ENCODE results near the gene CAPN14. TPM values are rescaled to one million over a fixed set of nuclear protein-coding genes. Genes with fewer than 3 reads are reported as not detected.

Gene CAPN14
- total and polyA plus RNA-seq, 2 of the 4 experiments (the other 2 are of a cell fraction) = under 0.01 to 0.09 TPM

DNA sequence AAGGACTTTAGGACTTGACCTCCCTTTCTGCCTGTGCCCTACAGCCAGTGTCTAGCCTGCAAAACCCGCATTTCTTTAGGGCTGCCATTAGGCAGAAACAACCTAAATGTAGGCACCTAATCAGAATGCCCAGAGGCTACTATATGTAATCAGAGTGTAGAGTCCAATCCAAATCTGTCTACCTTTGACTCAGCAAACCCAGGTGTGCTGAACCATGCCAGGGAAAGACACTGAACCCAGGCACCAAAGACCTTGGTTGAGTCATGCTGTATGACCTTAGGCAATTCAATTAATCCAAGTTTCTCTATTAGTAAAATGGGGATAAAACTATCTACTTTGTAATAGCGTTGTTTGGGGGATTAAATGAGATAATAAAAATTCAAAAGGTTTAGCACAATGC lies 20.7 kb downstream of the CAPN14 start:
- POLR2A ChIA-PET (ENCODE audit: unreplicated experiment) = no interaction called here
- H4K91ac ChIP-seq (ENCODE audit: insufficient read depth, low read depth, low read length) = no peak overlapping the region
- H3K18ac ChIP-seq (ENCODE audit: low read depth, low read length) = no peak overlapping the region
- dilution Hi-C loops (cut with HindIII; ENCODE audit: low sequenced_read_pairs, unreplicated experiment) (no loop called here), intact Hi-C loops (cut with micrococcal nuclease) (no loop called here), in situ Hi-C loops (cut with MboI; ENCODE audit: low sequenced_read_pairs) (no loop called here)
- peaks cover 10% of the 10 kb centered on the region for H3K27me3 ChIP-seq (ENCODE audit: control insufficient read depth, insufficient read depth, low read length)
- H3K79me1 ChIP-seq (ENCODE audit: low read depth in 1 of 2, low read length in 2 of 2) = no peaks in the 10 kb centered on the region
- ATAC-seq (ENCODE audit: low read depth) (no peak), DNase-seq (no peak)
- no peak for TF ChIP-seq CHD1 (IDR thresholded peaks at IDR 0.05; ENCODE audit: low read depth, low read length)
- TF ChIP-seq RCOR1 (IDR thresholded peaks at IDR 0.05; ENCODE audit: insufficient replicate concordance, low read length) = no peak
- no peak for TF ChIP-seq RAD21 (IDR thresholded peaks at IDR 0.05; ENCODE audit: low read length)
- TF ChIP-seq POLR2A (IDR thresholded peaks at IDR 0.05; ENCODE audit: low read depth, low read length) = no peak
- no peak for TF ChIP-seq FOS (IDR thresholded peaks at IDR 0.05; ENCODE audit: low read depth, low read length)
- no peak for TF ChIP-seq CEBPB (IDR thresholded peaks at IDR 0.05; ENCODE audit: low read depth, low read length)
- TF ChIP-seq RFX5 (IDR thresholded peaks at IDR 0.05; ENCODE audit: low read depth, low read length) = no peak
- TF ChIP-seq MXI1 (IDR thresholded peaks at IDR 0.05; ENCODE audit: borderline replicate concordance, low read depth, low read length) = no peak
- no peak for TF ChIP-seq NFE2L2 (IDR thresholded peaks at IDR 0.05; ENCODE audit: low read depth, low read length)
- TF ChIP-seq, protein P1, sequence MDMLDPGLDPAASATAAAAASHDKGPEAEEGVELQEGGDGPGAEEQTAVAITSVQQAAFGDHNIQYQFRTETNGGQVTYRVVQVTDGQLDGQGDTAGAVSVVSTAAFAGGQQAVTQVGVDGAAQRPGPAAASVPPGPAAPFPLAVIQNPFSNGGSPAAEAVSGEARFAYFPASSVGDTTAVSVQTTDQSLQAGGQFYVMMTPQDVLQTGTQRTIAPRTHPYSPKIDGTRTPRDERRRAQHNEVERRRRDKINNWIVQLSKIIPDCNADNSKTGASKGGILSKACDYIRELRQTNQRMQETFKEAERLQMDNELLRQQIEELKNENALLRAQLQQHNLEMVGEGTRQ (IDR thresholded peaks at IDR 0.05; ENCODE audit: low read depth, low read length) = no peak
- no peak for TF ChIP-seq SMC3 (IDR thresholded peaks at IDR 0.05; ENCODE audit: low read depth, low read length)
- TF ChIP-seq MAZ (IDR thresholded peaks at IDR 0.05; ENCODE audit: borderline replicate concordance, low read depth, low read length) = no peak
- TF ChIP-seq, protein P2, sequence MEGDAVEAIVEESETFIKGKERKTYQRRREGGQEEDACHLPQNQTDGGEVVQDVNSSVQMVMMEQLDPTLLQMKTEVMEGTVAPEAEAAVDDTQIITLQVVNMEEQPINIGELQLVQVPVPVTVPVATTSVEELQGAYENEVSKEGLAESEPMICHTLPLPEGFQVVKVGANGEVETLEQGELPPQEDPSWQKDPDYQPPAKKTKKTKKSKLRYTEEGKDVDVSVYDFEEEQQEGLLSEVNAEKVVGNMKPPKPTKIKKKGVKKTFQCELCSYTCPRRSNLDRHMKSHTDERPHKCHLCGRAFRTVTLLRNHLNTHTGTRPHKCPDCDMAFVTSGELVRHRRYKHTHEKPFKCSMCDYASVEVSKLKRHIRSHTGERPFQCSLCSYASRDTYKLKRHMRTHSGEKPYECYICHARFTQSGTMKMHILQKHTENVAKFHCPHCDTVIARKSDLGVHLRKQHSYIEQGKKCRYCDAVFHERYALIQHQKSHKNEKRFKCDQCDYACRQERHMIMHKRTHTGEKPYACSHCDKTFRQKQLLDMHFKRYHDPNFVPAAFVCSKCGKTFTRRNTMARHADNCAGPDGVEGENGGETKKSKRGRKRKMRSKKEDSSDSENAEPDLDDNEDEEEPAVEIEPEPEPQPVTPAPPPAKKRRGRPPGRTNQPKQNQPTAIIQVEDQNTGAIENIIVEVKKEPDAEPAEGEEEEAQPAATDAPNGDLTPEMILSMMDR (conservative IDR thresholded peaks at IDR 0.05; ENCODE audit: low read depth, low read length) = no peak
- TF ChIP-seq, protein P3, sequence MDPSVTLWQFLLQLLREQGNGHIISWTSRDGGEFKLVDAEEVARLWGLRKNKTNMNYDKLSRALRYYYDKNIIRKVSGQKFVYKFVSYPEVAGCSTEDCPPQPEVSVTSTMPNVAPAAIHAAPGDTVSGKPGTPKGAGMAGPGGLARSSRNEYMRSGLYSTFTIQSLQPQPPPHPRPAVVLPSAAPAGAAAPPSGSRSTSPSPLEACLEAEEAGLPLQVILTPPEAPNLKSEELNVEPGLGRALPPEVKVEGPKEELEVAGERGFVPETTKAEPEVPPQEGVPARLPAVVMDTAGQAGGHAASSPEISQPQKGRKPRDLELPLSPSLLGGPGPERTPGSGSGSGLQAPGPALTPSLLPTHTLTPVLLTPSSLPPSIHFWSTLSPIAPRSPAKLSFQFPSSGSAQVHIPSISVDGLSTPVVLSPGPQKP (IDR thresholded peaks at IDR 0.05; ENCODE audit: borderline replicate concordance, low read depth, low read length) = no peak
- TF ChIP-seq MAFK (IDR thresholded peaks at IDR 0.05; ENCODE audit: low read depth, low read length) = no peak
- TF ChIP-seq BHLHE40 (IDR thresholded peaks at IDR 0.05; ENCODE audit: low read depth, low read length) = no peak
- H3K9me3 ChIP-seq (ENCODE audit: control insufficient read depth, insufficient read depth, low read length) = no peaks in the 10 kb centered on the region
- H2BK20ac ChIP-seq (ENCODE audit: low read depth, low read length) = no peak overlapping the region
- H4K20me1 ChIP-seq (ENCODE audit: insufficient read depth, low read length) = no peaks in the 10 kb centered on the region
- WGBS, 2 experiments (ENCODE audit: extremely low coverage in 2 of 2, insufficient read length in 1 of 2) = no CpG with 5 or more reads among the region's 2 CpGs
- H2BK15ac ChIP-seq (ENCODE audit: low read depth, low read length) = no peak overlapping the region
- no peak overlapping the region for H3K56ac ChIP-seq (ENCODE audit: extremely low read depth, insufficient read depth, low read length)
- no peaks in the 10 kb centered on the region for H3K9me1 ChIP-seq (ENCODE audit: insufficient read depth, low read length)
- no peak overlapping the region for H3K4ac ChIP-seq (ENCODE audit: low read depth, low read length)
- H2BK5ac ChIP-seq (ENCODE audit: low read depth, low read length, poor library complexity, severe bottlenecking) = no peak overlapping the region
- H3K36me3 ChIP-seq (ENCODE audit: control insufficient read depth, insufficient read depth, low read length) = no peaks in the 10 kb centered on the region
- CTCF ChIA-PET = no interaction called here
- no peak overlapping the region for H3K27ac ChIP-seq (ENCODE audit: insufficient read depth, low read length)
- H2AFZ ChIP-seq (replicated peaks; ENCODE audit: low read length, poor library complexity) = no peak overlapping the region
- no peak overlapping the region for H2AK5ac ChIP-seq (ENCODE audit: low read depth, low read length)
- H2AK9ac ChIP-seq (replicated peaks; ENCODE audit: low read depth, low read length, poor library complexity) = no peak overlapping the region
- H3K4me2 ChIP-seq (ENCODE audit: low read depth, low read length) = no peak overlapping the region
- no peak overlapping the region for H2BK120ac ChIP-seq (ENCODE audit: low read depth, low read length)
- no peaks in the 10 kb centered on the region for H3K4me1 ChIP-seq (ENCODE audit: control insufficient read depth, insufficient read depth, low read length)
- H3K14ac ChIP-seq (replicated peaks; ENCODE audit: low read depth, low read length) = no peak overlapping the region
- H3K4me3 ChIP-seq (ENCODE audit: insufficient read depth, low read depth, low read length) = no peak overlapping the region
- no TSS peak for BruUV-seq (replicated peaks)
- H3K9ac ChIP-seq (ENCODE audit: low read depth, low read length) = no peak overlapping the region
- no peak overlapping the region for H4K5ac ChIP-seq (ENCODE audit: low read depth, low read length)
- H4K8ac ChIP-seq (ENCODE audit: low read depth in 2 of 2, low read length in 2 of 2) = no peak overlapping the region
- H3K23ac ChIP-seq (ENCODE audit: low read depth, low read length) = no peak overlapping the region
